Right ventricle myocardium inferior (tissue), 1 donor: ENCODE results near the gene DHRS7B. TPM values are rescaled to one million over a fixed set of nuclear protein-coding genes. Genes with fewer than 3 reads are reported as not detected.

Experiments
- total RNA-seq: library from RNA; stranded (reverse); fragmentation: NEBNext Ultra II Directional; extraction: Animal tissue kit (Norgen Biotek cat#: 25700); gene quantifications from one replicate; pipeline ENCODE4 v1.2.1, GENCODE V29; 2021
- donor health status: DM: no; HTN: yes; CAD: no; lungs with severe emphysema.

DHRS7B gene
- total RNA-seq, 1 donor from 2014 or later, result 28.4 TPM

Other genes with a start within 250 kb of the DHRS7B start
- 146 TPM for gene USP22, start 84.0 kb upstream of the DHRS7B start, total RNA-seq
- gene TMEM11, start 87.2 kb downstream of the DHRS7B start, total RNA-seq, result 35.3 TPM
- gene NATD1, start 126.4 kb downstream of the DHRS7B start, total RNA-seq, result 21.4 TPM
- gene MAP2K3, start 157.7 kb downstream of the DHRS7B start, total RNA-seq, result 37.7 TPM
- 12.6 TPM for gene KCNJ12, start 249.4 kb downstream of the DHRS7B start, total RNA-seq